Measurements from ENCODE around the gene SLC11A1. TPM values are rescaled to one million over a fixed set of nuclear protein-coding genes. Genes with fewer than 3 reads are reported as not detected.

The SLC11A1 gene
- total RNA-seq, 1 donor from 2014 or later, result 3.5 TPM

GRCh38 chr2:218406209-218406948 lies 24.3 kb downstream of the SLC11A1 start:
- ATAC-seq, result peak; percentile 91

GRCh38 chr2:218406949-218407618 lies 25.0 kb downstream of the SLC11A1 start:
- ATAC-seq, result peak; percentile 37

GRCh38 chr2:218407717-218408116 lies 25.6 kb downstream of the SLC11A1 start:
- no peak for ATAC-seq

GRCh38 chr2:218418321-218418716 lies 36.2 kb downstream of the SLC11A1 start:
- ATAC-seq, result no peak

GRCh38 chr2:218418717-218419458 lies 36.8 kb downstream of the SLC11A1 start, which contains the start of gene VIL1:
Gene VIL1 (plus strand): TSS chr2:218419123. CDS start chr2:218423779, 4,656 bp downstream.
- no peak for ATAC-seq

GRCh38 chr2:218419630-218420216 lies 37.6 kb downstream of the SLC11A1 start:
- peak; percentile 6 for ATAC-seq

GRCh38 chr2:218421027-218421426 lies 39.0 kb downstream of the SLC11A1 start:
- ATAC-seq, result no peak

- peak; percentile 7 for ATAC-seq
These were observed 40.5 kb downstream of the SLC11A1 start for GRCh38 chr2:218422403-218423086.

- ATAC-seq, result no peak
These were observed 41.5 kb downstream of the SLC11A1 start for GRCh38 chr2:218423584-218423983.

GRCh38 chr2:218425531-218425930 lies 43.5 kb downstream of the SLC11A1 start:
- no peak for ATAC-seq

- ATAC-seq, result no peak
These were observed 45.7 kb downstream of the SLC11A1 start for GRCh38 chr2:218427741-218428140.

GRCh38 chr2:218428846-218429558 lies 46.9 kb downstream of the SLC11A1 start:
- no peak for ATAC-seq

- no peak for ATAC-seq
These were observed 48.0 kb downstream of the SLC11A1 start for GRCh38 chr2:218429911-218430692.

GRCh38 chr2:218430721-218431120 lies 48.6 kb downstream of the SLC11A1 start:
- ATAC-seq, result no peak

GRCh38 chr2:218431878-218432277 lies 49.8 kb downstream of the SLC11A1 start:
- no peak for ATAC-seq

- ATAC-seq, result no peak
These were observed 50.7 kb downstream of the SLC11A1 start for GRCh38 chr2:218432676-218433365.

- ATAC-seq, result no peak
These were observed 52.4 kb downstream of the SLC11A1 start for GRCh38 chr2:218434456-218434855.

GRCh38 chr2:218435003-218435982 lies 53.2 kb downstream of the SLC11A1 start:
- ATAC-seq, result no peak

GRCh38 chr2:218436992-218437391 lies 54.9 kb downstream of the SLC11A1 start:
- no peak for ATAC-seq

Measured in esophagus mucosa (tissue), 1 donor.